T-helper 2 cell treated with Interferon-gamma antibody and Interleukin-4, amounts not matched to agents 100 ng/mL and 5 ng/mL, for 36 hours (primary cell): ENCODE data around the gene GRAP2. TPM values are rescaled to one million over a fixed set of nuclear protein-coding genes. Genes with fewer than 3 reads are reported as not detected.

Source experiments
- intact Hi-C: fragments of 100-400 bp; cut with micrococcal nuclease; formaldehyde crosslinking; loops from one replicate; pipeline ENCODE4 v1.15.1; 2023
- total RNA-seq: library from RNA; stranded (reverse); gene quantifications from 2 replicates; pipeline ENCODE4 v1.2.3, GENCODE V29; 2022

Gene GRAP2
- total RNA-seq, 1 donor from 2014 or later: 148 TPM

DNA sequence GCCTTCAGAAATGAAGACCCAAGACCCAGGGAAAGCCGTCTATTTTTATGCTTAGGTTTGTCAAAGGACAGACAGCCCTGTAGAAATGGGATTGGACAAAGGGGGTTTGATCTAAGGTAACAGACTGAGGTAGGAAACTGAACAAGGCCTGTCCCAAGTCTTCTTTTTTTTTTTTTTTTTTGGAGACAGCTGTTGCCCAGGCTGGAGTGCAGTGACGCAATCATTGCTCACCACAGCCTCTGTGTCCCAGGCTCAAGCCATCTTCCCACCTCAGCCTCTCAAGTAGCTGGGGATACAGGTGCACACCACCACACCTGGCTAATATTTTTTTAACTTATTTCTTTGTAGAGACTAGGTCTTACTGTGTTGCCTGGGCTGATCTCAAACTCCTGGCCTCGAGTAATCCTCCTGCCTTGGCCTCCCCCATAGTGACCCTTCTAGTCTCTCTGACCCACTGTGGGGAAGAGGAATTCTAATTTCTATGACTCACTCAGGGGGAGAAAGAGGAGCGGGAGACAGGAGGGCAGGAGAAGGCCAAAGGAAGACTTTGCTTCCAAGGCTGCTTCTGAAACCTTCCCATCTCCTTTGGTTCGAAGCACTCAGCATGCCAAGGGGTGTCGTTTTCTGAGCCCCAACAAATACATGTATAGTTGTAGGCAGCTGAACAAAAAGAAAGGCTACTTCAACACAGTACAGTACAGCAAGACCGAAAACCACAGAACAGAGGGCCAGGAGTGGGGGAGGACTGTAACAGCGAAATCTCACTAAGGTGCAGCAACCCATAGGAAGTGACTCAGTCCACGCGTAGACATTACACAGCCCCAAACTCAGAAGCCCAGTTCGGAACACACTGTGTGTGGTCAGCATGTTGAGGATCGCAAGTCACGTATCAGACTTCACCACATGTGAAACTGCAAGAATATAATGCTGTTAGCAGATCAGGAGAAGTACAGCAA is 60.2 kb downstream of the GRAP2 start:
- intact Hi-C loops: loop anchor here (2.0 to 5.0 kb wide), 3 partner anchors 28 to 59 kb away; partner anchors contain the start of gene GRAP2

- intact Hi-C loops: loop anchor here (5.0 kb wide), 2 partner anchors 40 to 60 kb away; partner anchors contain the start of gene GRAP2
Observed at GRCh38 chr22:39962071-39962470, 61.2 kb downstream of the GRAP2 start.

DNA sequence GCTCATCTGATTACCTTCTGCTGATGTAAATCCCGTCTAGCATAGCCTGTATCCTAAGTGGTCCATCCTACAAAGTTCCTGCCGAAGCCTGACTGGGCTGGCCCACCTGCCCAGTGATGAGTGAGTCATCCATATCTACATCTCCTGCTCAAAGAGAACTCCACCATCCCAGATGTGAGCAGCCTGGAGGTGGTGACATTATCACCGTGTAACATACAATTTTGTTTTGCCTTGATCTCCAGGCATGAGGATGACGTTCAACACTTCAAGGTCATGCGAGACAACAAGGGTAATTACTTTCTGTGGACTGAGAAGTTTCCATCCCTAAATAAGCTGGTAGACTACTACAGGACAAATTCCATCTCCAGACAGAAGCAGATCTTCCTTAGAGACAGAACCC is 64.9 kb downstream of the GRAP2 start:
- intact Hi-C loops: no loop called here

DNA sequence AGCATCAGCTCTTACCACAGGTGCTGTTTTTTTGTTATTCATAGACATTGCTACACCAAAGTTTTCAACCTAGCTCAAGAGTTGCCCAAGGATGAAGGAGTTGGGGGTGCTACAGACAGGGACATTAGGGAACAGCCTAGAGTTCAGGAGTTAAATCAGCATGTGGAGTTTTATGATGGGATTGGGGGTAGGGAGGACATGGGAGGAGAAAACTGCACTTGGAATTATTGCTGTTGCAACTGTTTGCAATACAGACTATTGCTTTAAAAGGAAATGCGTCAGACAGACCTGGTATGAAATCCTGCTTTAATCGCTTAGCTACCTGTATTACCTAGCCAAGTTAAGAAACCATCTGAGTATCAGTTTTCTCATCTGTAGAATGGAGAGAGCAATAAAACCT is 65.6 kb downstream of the GRAP2 start:
- intact Hi-C loops: no loop called here

GRCh38 chr22:39967103-39967829 is 66.4 kb downstream of the GRAP2 start:
- intact Hi-C loops: no loop called here

DNA sequence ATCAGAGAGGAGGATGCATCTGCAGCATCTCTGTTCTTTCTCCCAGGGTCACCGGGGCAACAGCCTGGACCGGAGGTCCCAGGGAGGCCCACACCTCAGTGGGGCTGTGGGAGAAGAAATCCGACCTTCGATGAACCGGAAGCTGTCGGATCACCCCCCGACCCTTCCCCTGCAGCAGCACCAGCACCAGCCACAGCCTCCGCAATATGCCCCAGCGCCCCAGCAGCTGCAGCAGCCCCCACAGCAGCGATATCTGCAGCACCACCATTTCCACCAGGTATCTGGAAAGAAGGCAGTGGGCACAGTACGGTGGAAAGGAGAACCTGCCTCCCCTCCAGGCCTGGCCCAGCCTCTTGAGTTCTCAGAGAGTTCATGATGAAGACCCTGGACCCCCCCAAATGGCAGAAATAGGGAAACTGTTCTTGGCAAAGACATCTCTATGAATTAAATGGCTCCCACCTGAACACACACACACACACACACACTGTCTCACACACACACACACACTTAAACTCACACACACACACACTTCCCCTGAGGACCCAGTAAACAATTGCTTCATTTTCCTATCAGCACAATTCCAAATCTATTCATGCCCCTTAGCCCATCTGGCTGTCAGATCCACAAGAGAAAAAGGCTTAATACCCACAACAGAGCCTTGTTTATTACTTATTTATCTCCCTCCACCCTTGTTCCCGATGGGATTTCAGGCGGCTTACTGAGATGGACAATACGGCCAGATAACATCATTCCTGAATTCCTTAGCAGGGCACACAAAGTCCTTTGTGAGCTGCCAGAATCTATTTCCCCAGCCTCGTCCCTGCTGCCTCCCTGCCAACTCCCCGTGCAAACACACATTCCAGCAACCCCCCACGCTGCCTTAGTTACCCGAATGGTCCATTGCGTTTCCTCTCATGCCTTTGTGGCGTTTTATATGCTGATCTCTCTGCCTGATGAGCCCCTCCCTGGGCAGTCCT is 67.4 kb downstream of the GRAP2 start:
- intact Hi-C loops: no loop called here

DNA sequence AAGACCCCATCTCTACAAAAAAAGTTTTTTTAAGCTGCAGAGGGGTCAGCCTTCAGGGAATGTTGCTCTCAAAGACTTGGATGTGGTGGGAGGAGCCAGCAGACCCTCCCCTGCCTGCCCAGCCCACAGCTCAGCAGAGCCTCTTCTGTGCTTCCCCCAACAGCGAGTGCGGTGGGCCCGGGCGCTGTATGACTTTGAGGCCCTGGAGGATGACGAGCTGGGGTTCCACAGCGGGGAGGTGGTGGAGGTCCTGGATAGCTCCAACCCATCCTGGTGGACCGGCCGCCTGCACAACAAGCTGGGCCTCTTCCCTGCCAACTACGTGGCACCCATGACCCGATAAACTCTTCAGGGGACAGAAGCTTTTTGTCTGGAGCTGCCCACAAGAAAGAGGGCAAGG is 69.9 kb downstream of the GRAP2 start:
- intact Hi-C loops: no loop called here

DNA sequence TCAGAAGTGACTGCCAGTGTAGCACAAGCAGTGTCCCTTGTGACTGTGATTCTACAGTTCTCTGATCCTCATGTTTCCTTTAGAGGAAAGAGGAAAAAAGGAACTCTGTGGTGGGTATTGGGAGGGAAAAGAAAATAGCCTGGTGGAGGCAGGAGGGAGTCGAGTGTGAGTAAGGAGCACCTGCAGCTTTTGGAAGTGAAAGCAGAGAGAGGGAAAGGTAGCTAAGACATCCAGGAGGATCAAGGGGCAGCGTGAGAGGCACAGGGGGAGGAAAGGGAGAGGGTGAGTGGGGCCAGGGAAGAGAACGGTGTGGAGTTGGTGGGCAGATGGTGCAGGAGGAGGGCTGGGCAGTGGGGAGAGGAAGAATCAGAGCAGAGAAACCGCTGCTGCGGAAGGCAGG is 71.8 kb downstream of the GRAP2 start:
- intact Hi-C loops: no loop called here

GRCh38 chr22:39973656-39974055 is 72.8 kb downstream of the GRAP2 start:
- intact Hi-C loops: no loop called here

DNA sequence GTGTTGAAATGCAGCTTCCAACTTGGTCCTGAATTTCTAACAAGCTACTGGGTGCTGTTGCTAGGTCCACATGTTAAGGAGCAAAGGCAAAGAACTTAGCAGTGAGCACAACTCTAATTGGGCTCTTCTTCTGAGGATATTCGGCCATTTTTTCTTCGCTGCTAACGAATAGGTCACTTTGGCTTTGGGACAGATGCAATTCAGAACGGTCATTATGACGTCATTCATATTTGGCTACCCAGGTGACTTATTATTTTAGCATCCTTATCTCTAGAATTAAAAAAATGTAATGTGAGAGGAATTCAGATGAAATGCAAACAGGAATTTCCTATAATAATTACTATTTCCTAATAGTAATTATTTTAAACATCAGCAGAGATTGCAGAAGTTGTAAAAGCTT is 73.2 kb downstream of the GRAP2 start:
- intact Hi-C loops: no loop called here

DNA sequence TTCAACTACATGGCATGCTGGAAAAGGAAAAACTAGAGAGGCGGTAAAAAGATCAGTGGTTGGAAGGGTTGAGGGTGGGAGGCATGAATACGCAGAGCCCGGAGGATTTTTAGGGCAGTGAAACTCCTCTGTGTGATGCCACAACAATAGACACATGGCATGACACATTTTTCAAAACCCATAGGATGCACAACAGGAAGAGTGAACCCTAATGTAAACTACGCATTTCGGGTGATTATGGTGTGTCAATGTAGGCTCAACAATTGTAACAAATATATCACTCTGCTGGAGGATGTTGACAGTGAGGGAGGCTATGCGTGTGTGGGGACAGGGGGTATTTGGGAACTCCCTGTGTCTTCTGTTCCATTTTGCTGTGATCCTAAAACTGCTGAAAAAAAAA is 78.2 kb downstream of the GRAP2 start:
- intact Hi-C loops: no loop called here

DNA sequence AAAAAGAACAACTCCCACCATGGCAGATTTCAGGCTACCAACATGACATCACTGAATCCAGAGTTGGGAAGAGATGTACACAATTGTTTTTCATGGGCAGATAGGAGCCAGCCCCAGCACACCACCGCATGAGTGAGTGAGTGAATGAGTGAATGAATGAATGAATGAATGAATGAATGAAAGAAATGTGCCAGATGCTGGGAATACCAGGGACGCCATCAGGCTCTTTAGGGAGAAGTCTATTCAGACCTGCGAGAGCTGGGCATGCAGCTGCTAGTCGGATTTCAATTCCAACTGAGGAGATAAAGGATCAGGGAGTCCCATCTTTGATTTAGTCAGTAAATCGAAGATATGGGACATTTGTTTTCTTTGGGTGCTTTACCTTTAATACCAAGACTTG is 78.6 kb downstream of the GRAP2 start:
- intact Hi-C loops: no loop called here

DNA sequence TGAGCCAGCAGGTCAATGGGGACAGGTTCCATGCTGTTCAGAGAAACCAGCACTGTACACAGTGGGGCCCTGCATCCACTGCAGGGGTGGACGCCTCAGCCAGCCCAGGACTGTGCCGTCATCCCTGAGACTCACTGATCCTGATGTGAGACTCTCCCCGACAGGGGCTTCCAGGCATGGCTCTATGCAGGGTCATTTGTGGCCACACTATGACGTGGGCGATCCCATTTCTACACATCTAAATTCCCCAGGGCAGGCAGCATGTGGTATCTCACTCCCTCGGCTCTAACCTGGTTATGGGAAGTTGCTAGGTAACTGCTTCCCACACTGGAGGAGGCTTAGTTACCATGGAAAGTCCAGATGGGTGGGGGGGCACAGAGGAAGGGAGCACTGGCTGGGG is 79.7 kb downstream of the GRAP2 start:
- intact Hi-C loops: no loop called here

- intact Hi-C loops: no loop called here
Observed at GRCh38 chr22:39983346-39983745, 82.5 kb downstream of the GRAP2 start.

- intact Hi-C loops: no loop called here
Observed at GRCh38 chr22:39984006-39984405, 83.1 kb downstream of the GRAP2 start.

- intact Hi-C loops: no loop called here
Observed at GRCh38 chr22:39984746-39985145, 83.9 kb downstream of the GRAP2 start.

DNA sequence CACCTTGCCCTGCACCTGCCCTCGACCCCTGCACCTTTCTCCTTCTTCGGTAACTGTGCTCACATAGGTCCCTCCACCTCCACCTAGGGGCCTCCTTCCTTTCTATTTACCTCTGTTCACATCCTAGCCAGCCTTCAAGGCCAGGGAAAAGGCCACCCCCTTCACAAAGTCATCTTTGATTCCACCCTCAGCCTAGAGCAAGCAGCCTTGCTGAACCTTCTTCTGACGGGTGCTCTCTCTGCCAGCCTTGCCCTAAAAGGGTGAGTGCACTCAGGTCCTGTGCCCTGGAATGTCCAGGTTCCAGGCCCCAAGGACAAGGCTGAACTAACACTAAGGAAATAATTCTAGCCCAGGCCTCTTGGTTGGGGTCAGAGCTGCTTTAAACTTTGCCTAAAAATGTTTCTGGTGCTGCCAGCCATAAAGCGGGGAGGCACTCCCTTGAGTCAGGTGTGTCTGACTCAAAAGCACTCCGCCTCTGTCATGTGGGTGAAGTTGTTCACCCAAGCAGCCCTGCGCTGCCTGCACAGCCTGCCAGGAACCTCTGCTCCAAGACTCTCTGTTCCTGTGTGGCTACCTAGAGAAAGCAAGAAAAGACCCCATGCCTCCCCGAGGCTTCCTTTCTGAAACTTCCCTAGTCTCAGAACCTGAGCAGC is 84.6 kb downstream of the GRAP2 start:
- intact Hi-C loops: no loop called here

GRCh38 chr22:39988386-39989114 is 87.7 kb downstream of the GRAP2 start:
- intact Hi-C loops: no loop called here

DNA sequence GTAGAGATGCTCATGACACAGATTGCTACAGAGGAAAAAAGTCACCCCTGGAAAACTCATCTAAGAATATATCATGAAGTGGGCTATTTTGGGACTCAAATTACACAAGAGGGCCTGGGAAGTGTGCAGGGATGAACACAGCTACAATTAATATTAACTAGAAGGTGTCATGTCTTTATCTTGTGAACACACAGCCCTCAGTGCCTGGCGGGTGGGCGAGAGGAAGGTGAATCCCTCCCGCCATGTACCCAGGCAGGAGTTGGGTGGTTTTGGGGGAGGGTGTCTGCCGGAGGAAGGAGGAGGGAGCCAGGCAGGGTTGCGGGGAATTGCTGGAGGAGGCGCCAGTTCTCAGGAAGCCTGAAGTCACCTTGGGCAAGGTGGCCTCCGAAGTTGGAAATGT is 88.7 kb downstream of the GRAP2 start:
- intact Hi-C loops: no loop called here

- intact Hi-C loops: no loop called here
Observed at GRCh38 chr22:39990686-39991085, 89.8 kb downstream of the GRAP2 start.
